PC-3 (cell line): ENCODE measurements around the gene PTPRE. TPM values are rescaled to one million over a fixed set of nuclear protein-coding genes. Genes with fewer than 3 reads are reported as not detected.

Experiments used
- ATAC-seq: fragments of 200-7000 bp; cut with Tn5 transposase; 2 replicates; pipeline ENCODE4 v1.9.1; 2020; ENCODE audit warnings: mild to moderate bottlenecking, moderate library complexity
- BruUV-seq: library from RNA; stranded (reverse); fragments of 400-500 nt; replicated peaks from 2 replicates; lab custom pipeline; 2021; lab: Mats Ljungman, UMichigan
- CTCF ChIA-PET: fragments of 300-600 bp; sonication (Branson Sonifier 250); formaldehyde crosslinking; loops from one replicate; lab custom pipeline; 2022; ENCODE audit warnings: antibody characterized with exemption; lab: Charles Lee
- POLR2A ChIA-PET: fragments of 300-600 bp; sonication (Branson Sonifier 250); formaldehyde crosslinking; loops from one replicate; lab custom pipeline; 2022; ENCODE audit warnings: antibody characterized with exemption; ENCODE audit not compliant: unreplicated experiment; lab: Charles Lee
- DNase-seq: peaks from one replicate; pipeline ENCODE4 v3.0.0-alpha.2; 2015
- H2AFZ ChIP-seq: fragments of 300-600 bp; sonication (generic); 2 replicates; pipeline ENCODE4 v1.6.0; 2016; ENCODE audit warnings: antibody characterized with exemption, low read length
- H3F3A ChIP-seq: fragments of 300-600 bp; sonication (generic); one replicate; pipeline ENCODE4 v1.6.0; 2017; ENCODE audit warnings: antibody characterized with exemption, low read length, control low read depth, mild to moderate bottlenecking; ENCODE audit not compliant: unreplicated experiment
- H3K27ac ChIP-seq: fragments of 300-600 bp; sonication (generic); 2 replicates; pipeline ENCODE4 v1.5.1; 2016; ENCODE audit warnings: mild to moderate bottlenecking, low read length
- H3K27me3 ChIP-seq: fragments of 300-600 bp; sonication (generic); 2 replicates; pipeline ENCODE4 v1.6.1; 2016; ENCODE audit warnings: low read length, mixed read lengths
- H3K36me3 ChIP-seq: fragments of 300-600 bp; sonication (generic); 2 replicates; pipeline ENCODE4 v1.6.1; 2016; ENCODE audit warnings: low read depth, mixed run types, low read length, mixed read lengths
- H3K4me1 ChIP-seq: fragments of 300-600 bp; sonication (generic); 2 replicates; pipeline ENCODE4 v1.5.1; 2016; ENCODE audit warnings: low read length; ENCODE audit not compliant: insufficient read depth
- H3K4me2 ChIP-seq: fragments of 300-600 bp; sonication (generic); 2 replicates; pipeline ENCODE4 v1.6.0; 2016; ENCODE audit warnings: low read length
- H3K4me3 ChIP-seq: fragments of 300-600 bp; sonication (generic); 2 replicates; pipeline ENCODE4 v1.5.1; 2016; ENCODE audit warnings: mild to moderate bottlenecking, low read length, mixed read lengths
- H3K79me2 ChIP-seq: fragments of 300-600 bp; sonication (generic); 2 replicates; pipeline ENCODE4 v1.6.1; 2017; ENCODE audit warnings: low read length, mixed read lengths
- H3K9ac ChIP-seq: fragments of 300-600 bp; sonication (generic); 2 replicates; pipeline ENCODE4 v1.6.0; 2016; ENCODE audit warnings: mild to moderate bottlenecking, low read length
- H3K9me2 ChIP-seq: fragments of 300-600 bp; sonication (generic); replicated peaks from 2 replicates; pipeline ENCODE4 v1.6.1; 2016; ENCODE audit warnings: mixed run types, low read length, mixed read lengths
- H3K9me3 ChIP-seq: fragments of 300-600 bp; sonication (generic); 2 replicates; pipeline ENCODE4 v1.6.1; 2016; ENCODE audit warnings: low read length, mixed read lengths
- H4K20me1 ChIP-seq: fragments of 300-600 bp; sonication (generic); 2 replicates; pipeline ENCODE4 v1.6.1; 2016; ENCODE audit warnings: low read length, mixed read lengths
- EZH2 ChIP-seq: fragments of 300-600 bp; sonication (generic); IDR thresholded peaks from one replicate; pipeline ENCODE4 v1.6.1; 2017; ENCODE audit warnings: antibody characterized with exemption, mild to moderate bottlenecking, low read length; ENCODE audit not compliant: unreplicated experiment
- EZH2phosphoT487 ChIP-seq: fragments of 300-600 bp; sonication (generic); IDR thresholded peaks from 2 replicates; pipeline ENCODE4 v1.6.1; 2018; ENCODE audit warnings: mild to moderate bottlenecking, antibody characterized with exemption, low read length, borderline replicate concordance
- intact Hi-C: fragments of 100-400 bp; cut with micrococcal nuclease; formaldehyde crosslinking; loops from 2 replicates; pipeline ENCODE4 v1.9.0; 2023
- total RNA-seq: library from RNA; depleted of rRNA; stranded (reverse); fragments of >200 nt; gene quantifications from 2 replicates; pipeline ENCODE4 v1.2.3, GENCODE V29; 2014
- TF ChIP-seq, protein P1 (sequence below): fragments of 300-600 bp; sonication (generic); conservative IDR thresholded peaks from 2 replicates; pipeline ENCODE4 v1.5.1; 2017; ENCODE audit warnings: antibody characterized with exemption, low read depth, mild to moderate bottlenecking, low read length

PTPRE gene
- total RNA-seq, 1 experiment from 2014 or later = 3.1 TPM

DNA sequence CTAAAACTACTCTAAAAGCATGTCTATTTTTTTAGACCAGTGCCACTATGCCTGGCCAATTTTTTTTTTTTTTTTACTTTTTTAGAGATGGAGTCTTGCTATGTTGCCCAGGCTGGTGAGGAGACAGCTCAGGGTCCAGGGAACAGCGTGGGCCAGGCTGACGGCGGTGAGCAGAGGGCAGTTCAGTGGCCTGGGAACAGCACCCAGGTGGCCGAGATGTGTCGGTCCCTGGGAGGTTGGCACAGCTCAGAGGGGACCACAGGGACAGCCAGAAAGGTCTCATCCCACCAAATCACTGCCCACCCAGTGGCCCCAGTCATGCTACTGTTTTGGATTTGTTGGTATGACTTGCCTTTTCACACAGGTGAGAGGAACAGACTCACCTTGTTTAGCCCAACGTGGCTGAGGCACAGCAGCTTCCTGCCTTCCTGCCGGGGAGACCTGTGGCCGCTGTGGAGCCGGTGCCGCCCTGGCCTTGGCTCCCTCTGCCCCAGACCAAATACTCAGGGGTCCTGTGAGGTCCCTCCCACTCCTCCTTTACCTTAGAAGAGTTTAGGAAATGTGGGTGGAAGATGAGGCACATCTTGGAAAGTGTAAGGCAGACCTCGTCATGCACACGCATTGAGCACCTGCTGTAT is 109.6 kb downstream of the PTPRE start:
- ATAC-seq (no peak), DNase-seq (no peak)
- Histone ChIP-seq H4K20me1 (no peaks in the 10 kb centered on the region), H3K9me2 (no peaks in the 10 kb centered on the region), H2AFZ (no peak overlapping the region), H3K27me3 (no peaks in the 10 kb centered on the region; the same call in 1 of the 2 replicates), H3K27ac (no peak overlapping the region), H3K9ac (no peak overlapping the region), H3K4me1 (no peaks in the 10 kb centered on the region), H3K4me2 (no peak overlapping the region), H3K4me3 (no peak overlapping the region), H3K79me2 (no peaks in the 10 kb centered on the region), H3F3A (no peaks in the 10 kb centered on the region), H3K36me3 (no peaks in the 10 kb centered on the region), H3K9me3 (no peaks in the 10 kb centered on the region)
- TF ChIP-seq, protein P1, sequence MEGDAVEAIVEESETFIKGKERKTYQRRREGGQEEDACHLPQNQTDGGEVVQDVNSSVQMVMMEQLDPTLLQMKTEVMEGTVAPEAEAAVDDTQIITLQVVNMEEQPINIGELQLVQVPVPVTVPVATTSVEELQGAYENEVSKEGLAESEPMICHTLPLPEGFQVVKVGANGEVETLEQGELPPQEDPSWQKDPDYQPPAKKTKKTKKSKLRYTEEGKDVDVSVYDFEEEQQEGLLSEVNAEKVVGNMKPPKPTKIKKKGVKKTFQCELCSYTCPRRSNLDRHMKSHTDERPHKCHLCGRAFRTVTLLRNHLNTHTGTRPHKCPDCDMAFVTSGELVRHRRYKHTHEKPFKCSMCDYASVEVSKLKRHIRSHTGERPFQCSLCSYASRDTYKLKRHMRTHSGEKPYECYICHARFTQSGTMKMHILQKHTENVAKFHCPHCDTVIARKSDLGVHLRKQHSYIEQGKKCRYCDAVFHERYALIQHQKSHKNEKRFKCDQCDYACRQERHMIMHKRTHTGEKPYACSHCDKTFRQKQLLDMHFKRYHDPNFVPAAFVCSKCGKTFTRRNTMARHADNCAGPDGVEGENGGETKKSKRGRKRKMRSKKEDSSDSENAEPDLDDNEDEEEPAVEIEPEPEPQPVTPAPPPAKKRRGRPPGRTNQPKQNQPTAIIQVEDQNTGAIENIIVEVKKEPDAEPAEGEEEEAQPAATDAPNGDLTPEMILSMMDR = no peak
- no peak for TF ChIP-seq EZH2
- no peak for TF ChIP-seq EZH2phosphoT487
- no TSS peak for BruUV-seq
- ChIA-PET POLR2A (no interaction called here), CTCF (no interaction called here)
- intact Hi-C loops = no loop called here

- Histone ChIP-seq H3K4me1 (no peaks in the 10 kb centered on the region), H3K36me3 (no peaks in the 10 kb centered on the region), H3K4me3 (no peak overlapping the region), H2AFZ (no peak overlapping the region), H3K79me2 (no peaks in the 10 kb centered on the region), H3K9me3 (no peaks in the 10 kb centered on the region), H3K4me2 (no peak overlapping the region), H3K27ac (no peak overlapping the region), H3K9me2 (no peaks in the 10 kb centered on the region), H3K27me3 (no peaks in the 10 kb centered on the region; the same call in 1 of the 2 replicates), H3F3A (no peaks in the 10 kb centered on the region), H4K20me1 (no peaks in the 10 kb centered on the region), H3K9ac (no peak overlapping the region)
- intact Hi-C loops = no loop called here
- no peak for ATAC-seq
- ChIA-PET POLR2A (no interaction called here), CTCF (no interaction called here)
- TF ChIP-seq EZH2 (no peak), EZH2phosphoT487 (no peak)
- TF ChIP-seq, protein P1 = no peak
- DNase-seq = no peak
- BruUV-seq = no TSS peak
These were observed 110.9 kb downstream of the PTPRE start for GRCh38 chr10:128017822-128018221.

GRCh38 chr10:128018236-128018635 is 111.3 kb downstream of the PTPRE start:
- no TSS peak for BruUV-seq
- no peaks in the 10 kb centered on the region for H3F3A ChIP-seq
- H3K9ac ChIP-seq = no peak overlapping the region
- intact Hi-C loops = no loop called here
- no peaks in the 10 kb centered on the region for H3K4me1 ChIP-seq
- no peaks in the 10 kb centered on the region for H3K9me3 ChIP-seq
- ATAC-seq = no peak
- TF ChIP-seq, protein P1 = no peak
- TF ChIP-seq EZH2phosphoT487 (no peak), EZH2 (no peak)
- H2AFZ ChIP-seq = no peak overlapping the region
- H3K27ac ChIP-seq = no peak overlapping the region
- H3K9me2 ChIP-seq = no peaks in the 10 kb centered on the region
- H3K79me2 ChIP-seq = no peaks in the 10 kb centered on the region
- H4K20me1 ChIP-seq = no peaks in the 10 kb centered on the region
- H3K27me3 ChIP-seq = no peaks in the 10 kb centered on the region; the same call in 1 of the 2 replicates
- no peak for DNase-seq
- ChIA-PET POLR2A (no interaction called here), CTCF (no interaction called here)
- H3K4me3 ChIP-seq = no peak overlapping the region
- no peak overlapping the region for H3K4me2 ChIP-seq
- H3K36me3 ChIP-seq = no peaks in the 10 kb centered on the region
